NCI-H1105 (cell line): ENCODE data around the gene CARMIL1.

ENCODE experiments used
- DNase-seq: peaks from one replicate; lab custom pipeline; 2025; lab: John Stamatoyannopoulos, UW

CARMIL1 gene

DNA sequence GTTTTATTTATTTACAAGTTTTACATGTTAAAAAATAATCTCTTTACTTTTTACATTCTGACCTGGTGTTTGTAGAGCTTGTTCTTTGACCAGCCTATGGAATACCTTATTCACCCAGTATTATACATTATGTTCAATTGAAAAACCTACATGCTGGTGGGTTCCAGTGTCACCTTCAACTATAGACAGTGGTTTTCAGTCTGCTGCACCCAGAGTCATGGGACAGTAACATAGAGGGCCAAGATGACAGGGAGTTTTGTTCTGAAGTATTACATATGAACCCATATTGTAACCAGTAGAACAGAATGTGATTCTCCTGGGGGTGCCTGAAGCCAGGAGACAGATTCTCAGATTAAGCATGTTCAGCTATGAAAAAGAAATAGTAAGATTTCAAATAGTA is 233.4 kb downstream of the CARMIL1 start:
- DNase-seq: no peak

GRCh38 chr6:25519856-25520255 is 240.7 kb downstream of the CARMIL1 start:
- no peak for DNase-seq

- DNase-seq: no peak
Measured at GRCh38 chr6:25524542-25524941, 245.4 kb downstream of the CARMIL1 start.

GRCh38 chr6:25525078-25525477 is 245.9 kb downstream of the CARMIL1 start:
- no peak for DNase-seq

DNA sequence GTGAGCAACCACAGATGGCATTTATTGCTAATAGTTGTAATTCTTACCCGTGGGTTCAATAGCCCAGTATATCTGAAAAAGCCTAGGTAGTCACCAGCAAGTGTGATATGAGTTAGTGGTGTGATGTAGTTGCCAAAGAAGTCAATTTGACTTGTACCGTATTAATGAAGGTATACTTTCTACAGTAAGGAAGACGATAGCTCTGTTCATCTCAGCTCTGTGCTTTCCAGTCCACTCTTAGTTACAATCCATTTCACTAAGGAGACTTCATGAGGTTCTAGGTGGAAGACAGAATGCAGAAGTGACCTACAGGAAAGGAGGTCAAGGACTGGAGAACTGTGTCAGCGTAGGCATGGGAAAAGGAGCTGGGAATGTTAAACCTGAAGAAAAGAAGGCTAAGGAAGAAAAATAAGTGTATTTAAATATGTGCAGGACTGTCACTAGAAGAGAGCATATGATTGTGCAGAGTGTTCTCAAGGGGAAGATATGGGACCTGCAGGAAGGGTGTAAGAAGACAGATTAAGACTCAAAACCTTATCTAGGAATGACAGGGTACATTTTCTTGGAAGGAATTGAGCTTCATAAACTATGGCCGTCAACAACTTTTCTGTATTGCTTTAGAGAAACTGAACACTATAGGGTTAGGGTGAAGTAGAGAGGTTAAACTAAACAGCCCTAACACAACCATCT is 255.9 kb downstream of the CARMIL1 start:
- no peak for DNase-seq

DNA sequence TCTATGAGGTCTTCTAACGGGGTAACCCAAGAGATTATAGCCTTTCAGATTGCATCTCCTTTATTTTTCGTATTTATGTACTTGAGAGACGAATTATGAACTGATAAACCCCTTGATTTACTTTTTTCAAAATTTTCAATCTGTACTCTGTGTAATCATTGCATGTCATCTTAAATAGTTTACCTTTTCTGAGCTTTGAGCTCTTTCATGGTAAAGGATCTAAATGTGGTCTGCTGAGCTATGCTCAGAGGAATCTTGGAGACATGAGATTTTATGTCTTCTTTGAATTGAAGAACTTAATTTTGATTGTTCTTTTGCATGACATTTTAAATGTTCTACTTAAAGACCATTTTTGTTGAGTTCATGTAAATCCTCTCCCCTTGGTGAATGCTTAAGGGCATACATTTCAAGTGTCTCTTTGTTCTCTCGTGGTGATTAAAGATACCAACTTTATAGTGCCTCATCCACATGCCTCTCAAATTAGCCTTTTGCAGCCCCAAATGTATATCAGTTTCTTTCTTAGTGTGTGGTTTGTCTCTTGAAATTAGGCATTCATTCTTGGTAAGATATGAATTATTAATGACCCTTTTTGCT is 256.6 kb downstream of the CARMIL1 start:
- DNase-seq: no peak

GRCh38 chr6:25536781-25537180 is 257.6 kb downstream of the CARMIL1 start:
- no peak for DNase-seq

- no peak for DNase-seq
Measured at GRCh38 chr6:25537349-25538018, 258.3 kb downstream of the CARMIL1 start.

- DNase-seq: no peak
Measured at GRCh38 chr6:25541228-25541627, 262.1 kb downstream of the CARMIL1 start.

- no peak for DNase-seq
Measured at GRCh38 chr6:25542984-25543910, 264.1 kb downstream of the CARMIL1 start.

DNA sequence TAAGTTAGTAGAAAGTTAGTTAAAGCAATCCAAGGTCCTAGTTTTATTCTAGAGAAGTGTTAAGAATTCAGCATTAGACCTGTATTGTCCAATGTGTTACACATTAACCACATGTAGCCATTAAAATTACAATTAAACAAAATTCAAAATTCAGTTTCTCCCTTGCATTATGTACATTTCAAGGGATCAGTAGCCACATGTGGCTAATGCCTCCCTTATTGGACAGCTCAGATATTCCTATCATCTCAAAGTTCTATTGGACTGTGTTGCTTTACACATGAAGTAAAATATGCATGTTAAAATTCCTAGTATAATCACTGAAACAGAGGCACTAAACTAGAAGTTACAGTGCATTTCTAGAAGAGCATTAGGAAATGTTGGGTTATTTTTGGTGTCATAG is 265.7 kb downstream of the CARMIL1 start:
- DNase-seq: no peak

DNA sequence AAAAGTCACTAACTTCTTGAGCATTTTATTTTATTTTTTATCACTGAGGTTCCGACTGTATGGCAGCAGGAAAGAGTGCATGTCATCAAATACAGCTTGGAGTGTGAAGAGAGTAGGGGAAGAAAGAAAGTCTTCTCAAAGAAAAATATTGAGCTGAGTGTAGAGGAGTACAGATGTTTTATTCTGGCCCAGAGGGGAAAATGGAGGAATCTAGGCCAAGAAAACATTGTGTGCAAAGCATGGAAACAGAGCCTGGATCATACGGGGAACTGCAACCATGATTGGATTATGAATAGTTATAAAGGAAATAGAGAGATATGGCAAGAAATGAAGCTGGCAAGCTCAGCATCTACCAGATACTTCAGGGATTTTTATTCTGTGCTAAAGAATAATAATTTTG is 268.6 kb downstream of the CARMIL1 start:
- no peak for DNase-seq

DNA sequence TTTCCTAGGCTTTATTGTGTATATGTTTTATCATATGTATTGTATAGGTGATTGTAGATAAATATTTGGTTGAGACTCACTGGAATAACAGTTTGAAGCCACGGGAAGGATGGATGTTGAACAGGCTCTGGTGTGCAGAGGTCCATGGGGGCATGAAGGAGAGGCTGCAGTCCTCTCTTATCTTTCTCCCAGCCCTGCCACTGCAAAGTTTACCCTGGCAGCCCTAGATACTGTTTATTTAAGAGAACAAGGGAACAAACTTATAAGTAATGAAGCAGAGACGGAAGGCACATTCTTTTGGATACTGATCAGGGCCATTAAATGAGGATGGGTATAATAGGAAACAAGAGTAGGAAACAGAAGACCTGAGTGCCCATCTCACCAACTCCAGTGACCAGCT is 269.3 kb downstream of the CARMIL1 start:
- DNase-seq: no peak

GRCh38 chr6:25550631-25551030 is 271.5 kb downstream of the CARMIL1 start:
- no peak for DNase-seq

GRCh38 chr6:25553502-25553901 is 274.3 kb downstream of the CARMIL1 start:
- DNase-seq: no peak

GRCh38 chr6:25555188-25555587 is 276.0 kb downstream of the CARMIL1 start:
- DNase-seq: no peak

GRCh38 chr6:25556516-25556915 is 277.3 kb downstream of the CARMIL1 start:
- DNase-seq: peak; percentile 62

GRCh38 chr6:25558155-25558817 is 279.1 kb downstream of the CARMIL1 start:
- no peak for DNase-seq

DNA sequence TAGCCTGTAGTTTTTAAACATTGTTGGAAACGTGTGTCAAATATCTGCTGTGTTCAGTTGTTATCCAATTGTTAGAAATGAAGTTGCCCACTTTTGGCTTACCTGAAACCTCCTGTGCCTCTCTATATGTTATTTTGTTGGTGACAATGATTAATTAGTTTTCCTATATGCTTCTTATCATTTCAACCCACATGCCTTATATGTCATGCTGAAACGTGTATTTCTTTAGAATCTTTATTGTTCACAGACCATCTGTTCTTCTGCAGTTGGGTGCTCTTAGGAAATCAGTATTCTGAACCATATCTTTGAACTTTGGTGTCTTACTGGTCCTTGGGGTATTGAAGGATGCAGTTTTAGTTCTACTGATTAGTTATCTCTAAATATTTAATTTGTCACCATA is 281.7 kb downstream of the CARMIL1 start:
- DNase-seq: no peak

DNA sequence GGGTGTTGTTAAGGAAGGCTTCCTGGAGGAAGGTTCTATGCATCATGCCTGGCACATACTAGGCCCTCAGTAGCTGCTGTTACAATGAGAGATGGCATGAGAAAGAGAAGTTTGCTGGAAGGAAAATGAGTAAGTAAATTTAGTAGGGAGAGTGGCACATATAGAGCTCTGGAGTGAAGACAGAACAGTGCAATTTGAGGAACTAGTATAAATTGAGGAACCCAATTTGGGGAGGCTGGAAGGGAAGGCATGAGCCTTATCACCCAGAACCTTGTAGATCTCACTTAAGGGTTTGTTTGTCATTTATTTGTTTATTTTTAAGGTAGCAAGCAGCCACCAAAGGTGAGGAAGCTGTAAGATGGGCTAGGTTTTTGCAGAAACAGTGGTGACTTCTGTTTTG is 285.8 kb downstream of the CARMIL1 start:
- no peak for DNase-seq

DNA sequence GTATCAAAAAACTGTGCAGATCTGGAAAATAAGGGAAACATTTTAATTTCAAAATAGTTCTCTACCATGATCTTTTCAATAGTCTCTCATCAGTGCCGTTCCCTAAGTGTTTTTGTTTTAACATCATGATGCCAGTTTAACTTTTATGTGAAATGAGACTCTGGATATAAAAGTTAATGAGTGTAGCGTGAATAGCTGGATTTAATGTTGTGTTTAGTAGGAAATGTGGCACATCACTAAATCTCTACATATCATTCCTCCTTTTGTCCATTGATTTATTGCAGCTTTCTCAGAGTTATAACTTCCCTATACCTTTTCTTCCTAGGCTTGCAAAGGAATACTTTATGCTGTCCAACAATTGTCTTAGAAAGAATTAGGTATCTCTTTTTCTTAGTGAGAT is 291.4 kb downstream of the CARMIL1 start:
- no peak for DNase-seq

- no peak for DNase-seq
Measured at GRCh38 chr6:25576919-25577318, 297.7 kb downstream of the CARMIL1 start.
